Frontal cortex (tissue), 4 donors: ENCODE data around the gene VWA2. TPM values are rescaled to one million over a fixed set of nuclear protein-coding genes. Genes with fewer than 3 reads are reported as not detected.

Experiments
- DNase-seq, 2 donors: peaks; one replicate each; pipeline ENCODE4 v3.0.0; 2012; ENCODE audit warnings: low spot score in 2 of 2
- FAIRE-seq: peaks from 2 replicates; lab custom pipeline; 2012; peaks lifted over from hg19 to GRCh38; lab: Jason Lieb, UNC
- total RNA-seq: library from RNA; depleted of rRNA; stranded (reverse); fragments of >200 nt; gene quantifications from one replicate; pipeline ENCODE4 v1.2.3, GENCODE V29; 2014
- donor health status: control.
- donor health status: control.
- donor health status: control.

Gene VWA2
- total RNA-seq, 1 donor from 2014 or later = 2.9 TPM

- FAIRE-seq (no peak), DNase-seq (no peak)
These were observed 95.2 kb downstream of the VWA2 start for GRCh38 chr10:114334301-114334700.

- DNase-seq (no peak), FAIRE-seq (no peak)
These were observed 96.6 kb downstream of the VWA2 start for GRCh38 chr10:114335614-114336013.

- DNase-seq = no peak
- no peak for FAIRE-seq
These were observed 97.9 kb downstream of the VWA2 start for GRCh38 chr10:114336823-114337509.

- DNase-seq (no peak), FAIRE-seq (no peak)
These were observed 98.7 kb downstream of the VWA2 start for GRCh38 chr10:114337510-114338462.

GRCh38 chr10:114340816-114341215 lies 101.8 kb downstream of the VWA2 start:
- FAIRE-seq (no peak), DNase-seq (no peak)

Other genes with a start within 250 kb of the VWA2 start
- gene ADRB1, start 195.4 kb upstream of the VWA2 start, total RNA-seq = 3.3 TPM
- gene CCDC186, start 65.1 kb upstream of the VWA2 start, total RNA-seq = 45.2 TPM
- gene TDRD1, start 59.9 kb upstream of the VWA2 start, total RNA-seq = 0.41 TPM
- 6.1 TPM for gene AFAP1L2, start 165.2 kb downstream of the VWA2 start, total RNA-seq